Measurements from ENCODE around the gene ONECUT2.

DNA sequence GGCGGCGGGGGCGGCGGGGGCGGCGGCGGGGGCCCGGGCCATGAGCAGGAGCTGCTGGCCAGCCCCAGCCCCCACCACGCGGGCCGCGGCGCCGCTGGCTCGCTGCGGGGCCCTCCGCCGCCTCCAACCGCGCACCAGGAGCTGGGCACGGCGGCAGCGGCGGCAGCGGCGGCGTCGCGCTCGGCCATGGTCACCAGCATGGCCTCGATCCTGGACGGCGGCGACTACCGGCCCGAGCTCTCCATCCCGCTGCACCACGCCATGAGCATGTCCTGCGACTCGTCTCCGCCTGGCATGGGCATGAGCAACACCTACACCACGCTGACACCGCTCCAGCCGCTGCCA, 644 bp downstream of the ONECUT2 start:
- TF ChIP-seq, protein P1, sequence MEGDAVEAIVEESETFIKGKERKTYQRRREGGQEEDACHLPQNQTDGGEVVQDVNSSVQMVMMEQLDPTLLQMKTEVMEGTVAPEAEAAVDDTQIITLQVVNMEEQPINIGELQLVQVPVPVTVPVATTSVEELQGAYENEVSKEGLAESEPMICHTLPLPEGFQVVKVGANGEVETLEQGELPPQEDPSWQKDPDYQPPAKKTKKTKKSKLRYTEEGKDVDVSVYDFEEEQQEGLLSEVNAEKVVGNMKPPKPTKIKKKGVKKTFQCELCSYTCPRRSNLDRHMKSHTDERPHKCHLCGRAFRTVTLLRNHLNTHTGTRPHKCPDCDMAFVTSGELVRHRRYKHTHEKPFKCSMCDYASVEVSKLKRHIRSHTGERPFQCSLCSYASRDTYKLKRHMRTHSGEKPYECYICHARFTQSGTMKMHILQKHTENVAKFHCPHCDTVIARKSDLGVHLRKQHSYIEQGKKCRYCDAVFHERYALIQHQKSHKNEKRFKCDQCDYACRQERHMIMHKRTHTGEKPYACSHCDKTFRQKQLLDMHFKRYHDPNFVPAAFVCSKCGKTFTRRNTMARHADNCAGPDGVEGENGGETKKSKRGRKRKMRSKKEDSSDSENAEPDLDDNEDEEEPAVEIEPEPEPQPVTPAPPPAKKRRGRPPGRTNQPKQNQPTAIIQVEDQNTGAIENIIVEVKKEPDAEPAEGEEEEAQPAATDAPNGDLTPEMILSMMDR (IDR thresholded peaks at IDR 0.05; ENCODE audit: insufficient read depth, low read length, poor library complexity, severe bottlenecking) = no peak
- TF ChIP-seq EZH2phosphoT487 (conservative IDR thresholded peaks at IDR 0.05; ENCODE audit: low read length) = no peak

Measured in SU-DHL-6 (cell line).